K562 (cell line): Measurements from ENCODE around the gene LRFN2. TPM values are rescaled to one million over a fixed set of nuclear protein-coding genes. Genes with fewer than 3 reads are reported as not detected.

Source experiments
- ATAC-seq: fragments of 200-7000 bp; cut with Tn5 transposase; 3 replicates; pipeline ENCODE4 v1.9.1; 2020; ENCODE audit warnings: moderate library complexity
- BruUV-seq: library from RNA; stranded (reverse); fragments of 400-500 nt; replicated peaks from 2 replicates; lab custom pipeline; 2021; lab: Mats Ljungman, UMichigan
- CTCF ChIA-PET: fragments of 300-600 bp; formaldehyde crosslinking; extraction: SDS; loops from one replicate; lab custom pipeline; 2021; ENCODE audit warnings: low intra/inter-chr PET ratio; lab: Yijun Ruan, JAX
- POLR2A ChIA-PET: fragments of 300-600, 350-650 bp; sonication (Branson Sonifier 250); formaldehyde crosslinking; extraction: SDS; loops from one replicate; lab custom pipeline; 2021; ENCODE audit warnings: antibody characterized with exemption, inconsistent platforms; lab: Yijun Ruan, JAX
- DNase-seq, 4 experiments: peaks; one replicate each; pipeline versions ENCODE4 v3.0.0 to v3.0.0-alpha.2; 2011 to 2018; ENCODE audit warnings: low spot score in 3 of 4, mixed read lengths in 3 of 4; ENCODE audit errors: extremely low read depth in 1 of 4
- FAIRE-seq: peaks from 2 replicates; lab custom pipeline; 2011; peaks lifted over from hg19 to GRCh38; lab: Jason Lieb, UNC
- H2AFZ ChIP-seq: 2 replicates; pipeline ENCODE4 v1.6.0; 2011; ENCODE audit warnings: low read depth, low read length, control low read depth, inconsistent platforms
- H3K27ac ChIP-seq: fragments of 200-600 bp; 3 replicates; pipeline ENCODE4 v1.8.0; 2011; ENCODE audit warnings: low read depth, mild to moderate bottlenecking, control low read depth, inconsistent platforms, low read length, moderate library complexity, mixed read lengths; ENCODE audit errors: extremely low read depth
- H3K27me3 ChIP-seq, 2 experiments: fragments of 300-600 bp in 1 of 2; 2 replicates in 1 of 2; 3 replicates in 1 of 2; pipeline versions ENCODE4 v1.6.0 to v1.8.0; 2011; ENCODE audit warnings: inconsistent platforms in 2 of 2, low read length in 2 of 2, mild to moderate bottlenecking in 1 of 2, mixed read lengths in 1 of 2, moderate library complexity in 1 of 2; ENCODE audit not compliant: control insufficient read depth in 2 of 2, insufficient read depth in 2 of 2
- H3K36me3 ChIP-seq: fragments of 300-600 bp; 3 replicates; pipeline ENCODE4 v1.8.0; 2011; ENCODE audit warnings: mild to moderate bottlenecking, low read length, inconsistent platforms; ENCODE audit not compliant: control insufficient read depth, insufficient read depth
- H3K4me1 ChIP-seq, 2 experiments: fragments of 200-600 bp in 1 of 2; replicated peaks in 1 of 2; 2 replicates in 1 of 2; 3 replicates in 1 of 2; pipeline versions ENCODE4 v1.5.1 to v1.8.0; 2011; ENCODE audit warnings: inconsistent platforms in 2 of 2, low read length in 2 of 2, mild to moderate bottlenecking in 1 of 2, mixed read lengths in 1 of 2, moderate library complexity in 1 of 2; ENCODE audit not compliant: control insufficient read depth in 2 of 2, insufficient read depth in 2 of 2
- H3K4me2 ChIP-seq: 2 replicates; pipeline ENCODE4 v1.6.1; 2011; ENCODE audit warnings: low read length, control low read depth, inconsistent platforms, mixed read lengths; ENCODE audit not compliant: insufficient read depth
- H3K4me3 ChIP-seq: fragments of 200-600 bp; sonication (generic), shearing (Covaris generic); 2 replicates; pipeline ENCODE4 v1.5.1; 2016; ENCODE audit warnings: control low read depth, inconsistent platforms
- H3K79me2 ChIP-seq: fragments of 200-600 bp; 3 replicates; pipeline ENCODE4 v1.8.0; 2011; ENCODE audit warnings: low read length, inconsistent platforms; ENCODE audit not compliant: control insufficient read depth, insufficient read depth
- H3K9ac ChIP-seq, 2 experiments: 2 replicates each; pipeline versions ENCODE4 v1.6.0 to v1.6.1; 2011; ENCODE audit warnings: low read depth in 2 of 2, low read length in 2 of 2, control low read depth in 1 of 2, inconsistent platforms in 1 of 2, mild to moderate bottlenecking in 1 of 2, mixed read lengths in 1 of 2; ENCODE audit not compliant: insufficient read depth in 1 of 2
- H3K9me1 ChIP-seq: one replicate; pipeline ENCODE4 v1.6.0; 2011; ENCODE audit warnings: inconsistent platforms, mild to moderate bottlenecking, low read length, moderate library complexity; ENCODE audit not compliant: control insufficient read depth, insufficient read depth
- H3K9me3 ChIP-seq: replicated peaks from 2 replicates; pipeline ENCODE4 v1.5.1; 2011; ENCODE audit warnings: low read depth, low read length, inconsistent platforms; ENCODE audit not compliant: control insufficient read depth, insufficient read depth
- H4K20me1 ChIP-seq: replicated peaks from 2 replicates; pipeline ENCODE4 v1.6.1; 2011; ENCODE audit warnings: low read length, inconsistent platforms, mixed read lengths; ENCODE audit not compliant: control insufficient read depth, insufficient read depth
- CC2D1A ChIP-seq: fragments of 450-650 bp; IDR thresholded peaks from 2 replicates; pipeline ENCODE4 v1.6.1; 2017; ENCODE audit warnings: mild to moderate bottlenecking
- CHAMP1 ChIP-seq: fragments of 450-650 bp; IDR thresholded peaks from 2 replicates; pipeline ENCODE4 v1.6.1; 2016; ENCODE audit warnings: mild to moderate bottlenecking
- CHD2 ChIP-seq: IDR thresholded peaks from 2 replicates; pipeline ENCODE4 v1.6.1; 2011; ENCODE audit warnings: low read depth, low read length
- GATAD2A ChIP-seq: fragments of 450-650 bp; IDR thresholded peaks from 2 replicates; pipeline ENCODE4 v1.6.1; 2017
- HDAC2 ChIP-seq: fragments of 450-650 bp; IDR thresholded peaks from 2 replicates; pipeline ENCODE4 v1.6.1; 2016; ENCODE audit warnings: mild to moderate bottlenecking
- NKRF ChIP-seq: fragments of 450-650 bp; IDR thresholded peaks from 2 replicates; pipeline ENCODE4 v1.6.1; 2016; ENCODE audit warnings: borderline replicate concordance
- POLR2B ChIP-seq: fragments of 450-650 bp; IDR thresholded peaks from 2 replicates; pipeline ENCODE4 v1.6.1; 2018; ENCODE audit warnings: low read depth; ENCODE audit not compliant: partially characterized antibody
- PTTG1 ChIP-seq: fragments of 450-650 bp; IDR thresholded peaks from 2 replicates; pipeline ENCODE4 v1.6.1; 2016; ENCODE audit warnings: low read depth, mild to moderate bottlenecking, missing genetic modification characterization, missing compliant biosample characterization
- RBM39 ChIP-seq: fragments of 200-400 bp; formaldehyde crosslinking; optimal IDR thresholded peaks from 2 replicates; pipeline ENCODE3; 2018; ENCODE audit warnings: low read depth, low read length
- TCF7L2 ChIP-seq: fragments of 150-350 bp; IDR thresholded peaks from 2 replicates; pipeline ENCODE4 v1.6.1; 2016; ENCODE audit warnings: low read depth, mild to moderate bottlenecking, low read length, moderate library complexity
- XRCC5 ChIP-seq: fragments of 200-400 bp; formaldehyde crosslinking; IDR thresholded peaks from 2 replicates; pipeline ENCODE4 v1.6.1; 2017; ENCODE audit warnings: low read depth, mild to moderate bottlenecking, low read length
- ZNF280A ChIP-seq: fragments of 450-650 bp; IDR thresholded peaks from 2 replicates; pipeline ENCODE4 v1.6.1; 2018; ENCODE audit warnings: mild to moderate bottlenecking, low read depth; ENCODE audit not compliant: partially characterized antibody
- ZNF551 ChIP-seq: fragments of 250-450 bp; sonication (Bioruptor Pico); IDR thresholded peaks from 2 replicates; pipeline ENCODE4 v1.5.0; 2021; ENCODE audit warnings: mild to moderate bottlenecking, moderate library complexity
- WGBS: fragments of 100-300 bp; shearing (Covaris generic); methylation state at CpG from one replicate; pipeline ENCODE4 v1.1.6; 2016; ENCODE audit warnings: low coverage, mixed read lengths; ENCODE audit not compliant: insufficient coverage; ENCODE audit errors: missing lambda C conversion rate; 5-methylcytosine and 5-hydroxymethylcytosine counted together
- in situ Hi-C: fragments of 300-500 bp; cut with MboI; formaldehyde crosslinking; loops from 4 replicates; pipeline ENCODE4 v1.15.0; 2018; ENCODE audit warnings: inconsistent platforms, mixed read lengths
- intact Hi-C: fragments of 100-400 bp; cut with micrococcal nuclease; formaldehyde crosslinking; loops from 2 replicates; pipeline ENCODE4 v1.14.2; 2022
- polyA plus RNA-seq, 8 experiments: library from polyadenylated mRNA; depleted of rRNA in 4 of 8; stranded (reverse) in 5 of 8; unstranded in 3 of 8; fragments of >200 nt; fragmentation: Nextera tagmentation in 2 of 8; fragmentation: Illumina TruSeq in 1 of 8; extraction: Ambion mirVana in 2 of 8; extraction: Trizol in 1 of 8; gene quantifications; 2 replicates each; pipeline versions ENCODE4 v1.2.1 to v1.2.3, GENCODE V29; 2011 to 2014; ENCODE audit warnings: inconsistent platforms in 1 of 8, missing spikeins in 1 of 8
- total RNA-seq, 7 experiments: library from RNA; depleted of rRNA in 6 of 7; stranded (reverse); fragments of >200 nt in 6 of 7; fragmentation: Illumina TruSeq in 2 of 7; extraction: Trizol in 2 of 7; gene quantifications; 2 replicates each; pipeline versions ENCODE4 v1.2.1 to v1.2.3, GENCODE V29; 2011 to 2021; ENCODE audit warnings: low replicate concordance in 1 of 7

LRFN2 gene
- total and polyA plus RNA-seq, 9 of the 15 experiments (the other 6 are each of a cell fraction or from before 2014, with no cell fraction given) = not detected

GRCh38 chr6:40523505-40524172, 63.5 kb downstream of the LRFN2 start:
- intact Hi-C loops (no loop called here), in situ Hi-C loops (no loop called here)
- Histone ChIP-seq H3K79me2 (no peaks in the 10 kb centered on the region), H3K27ac (no peak overlapping the region), H3K4me2 (no peak overlapping the region), H3K4me1 (no peaks in the 10 kb centered on the region), H3K27me3 (peaks cover 3 to 32% of the 10 kb centered on the region in 2 experiments; a peak in 2 of 5 replicates), H3K9me3 (no peaks in the 10 kb centered on the region), H4K20me1 (no peaks in the 10 kb centered on the region; the same call in none of the 2 replicates), H3K9me1 (no peaks in the 10 kb centered on the region), H3K9ac (no peak overlapping the region), H3K36me3 (no peaks in the 10 kb centered on the region), H3K4me3 (no peak overlapping the region)
- CTCF ChIA-PET = no interaction called here
- POLR2A ChIA-PET = no interaction called here
- FAIRE-seq = no peak
- ATAC-seq = no peak
- 2% methylated on average over 4 of the region's 5 CpGs for WGBS
- TF ChIP-seq RBM39 (no peak), ZNF551 (CRISPR knock-in tag) (no peak), ZNF280A (no peak), PTTG1 (no peak), CHD2 (no peak), GATAD2A (no peak), CC2D1A (no peak), HDAC2 (no peak), POLR2B (no peak), NKRF (no peak), TCF7L2 (no peak), XRCC5 (no peak), CHAMP1 (no peak)
- TF ChIP-seq, all 486 proteins: peak for 0
- DNase-seq = no peak
- BruUV-seq = no TSS peak
- H2AFZ ChIP-seq = no peak overlapping the region
